ENCODE results near the gene LYPD6B.

The LYPD6B gene

GRCh38 chr2:149080971-149081370 is 42.5 kb downstream of the LYPD6B start:
- no peak for DNase-seq

GRCh38 chr2:149082079-149082478 is 43.6 kb downstream of the LYPD6B start:
- DNase-seq: no peak

GRCh38 chr2:149082735-149083134 is 44.2 kb downstream of the LYPD6B start:
- DNase-seq: no peak

GRCh38 chr2:149084924-149085795 is 46.7 kb downstream of the LYPD6B start:
- no peak for DNase-seq

- DNase-seq: no peak
Measured at GRCh38 chr2:149087751-149088150, 49.3 kb downstream of the LYPD6B start.

- no peak for DNase-seq
Measured at GRCh38 chr2:149089068-149089467, 50.6 kb downstream of the LYPD6B start.

- DNase-seq: no peak
Measured at GRCh38 chr2:149090706-149091105, 52.2 kb downstream of the LYPD6B start.

- DNase-seq: no peak
Measured at GRCh38 chr2:149093579-149093978, 55.1 kb downstream of the LYPD6B start.

- DNase-seq: no peak
Measured at GRCh38 chr2:149094217-149095015, 55.9 kb downstream of the LYPD6B start.

GRCh38 chr2:149098701-149099100 is 60.2 kb downstream of the LYPD6B start:
- no peak for DNase-seq

GRCh38 chr2:149099298-149099697 is 60.8 kb downstream of the LYPD6B start:
- no peak for DNase-seq

- DNase-seq: no peak
Measured at GRCh38 chr2:149100739-149101699, 62.5 kb downstream of the LYPD6B start.

- DNase-seq: no peak
Measured at GRCh38 chr2:149101818-149102217, 63.3 kb downstream of the LYPD6B start.

- DNase-seq: no peak
Measured at GRCh38 chr2:149103081-149103620, 64.7 kb downstream of the LYPD6B start.

- DNase-seq: no peak
Measured at GRCh38 chr2:149104221-149104620, 65.7 kb downstream of the LYPD6B start.

- DNase-seq: no peak
Measured at GRCh38 chr2:149112068-149112467, 73.6 kb downstream of the LYPD6B start.

- no peak for DNase-seq
Measured at GRCh38 chr2:149112713-149113112, 74.2 kb downstream of the LYPD6B start.

GRCh38 chr2:149115781-149116180 is 77.3 kb downstream of the LYPD6B start:
- no peak for DNase-seq

GRCh38 chr2:149119368-149119767 is 80.9 kb downstream of the LYPD6B start:
- DNase-seq: no peak

GRCh38 chr2:149122516-149122915 is 84.0 kb downstream of the LYPD6B start:
- no peak for DNase-seq

- no peak for DNase-seq
Measured at GRCh38 chr2:149125031-149125725, 86.7 kb downstream of the LYPD6B start.

GRCh38 chr2:149129433-149129832 is 90.9 kb downstream of the LYPD6B start:
- DNase-seq: no peak
